Uterus (tissue), 4 donors: ENCODE measurements around the gene SMOC2. TPM values are rescaled to one million over a fixed set of nuclear protein-coding genes. Genes with fewer than 3 reads are reported as not detected.

Experiments
- DNase-seq, 2 donors: peaks; one replicate each; pipeline ENCODE4 v3.0.0-alpha.2; 2019 to 2020
- H3K27ac ChIP-seq, 2 donors: fragments of 200-600 bp; sonication (generic); 1 replicate in 1 of 2; 2 replicates in 1 of 2; pipeline ENCODE4 v1.5.1; 2016 to 2018
- H3K27me3 ChIP-seq, 2 donors: fragments of 200-600 bp; sonication (generic); one replicate each; pipeline ENCODE4 v1.5.1; 2018 to 2019; ENCODE audit warnings: control low read depth in 1 of 2
- H3K36me3 ChIP-seq, 2 donors: fragments of 200-600 bp; sonication (generic); one replicate each; pipeline ENCODE4 v1.5.1; 2019; ENCODE audit warnings: control low read depth in 1 of 2
- H3K4me1 ChIP-seq, 2 donors: fragments of 200-600 bp; sonication (generic); one replicate each; pipeline ENCODE4 v1.5.1; 2018 to 2019; ENCODE audit warnings: control low read depth in 1 of 2
- H3K4me3 ChIP-seq, 2 donors: fragments of 200-600 bp; sonication (generic); 1 replicate in 1 of 2; 2 replicates in 1 of 2; pipeline ENCODE4 v1.5.1; 2018 to 2019; ENCODE audit warnings: mild to moderate bottlenecking in 1 of 2
- H3K9me3 ChIP-seq, 2 donors: fragments of 200-600 bp; sonication (generic); one replicate each; pipeline ENCODE4 v1.5.1; 2019; ENCODE audit warnings: control low read depth in 1 of 2
- POLR2A ChIP-seq, 2 donors: fragments of 450-650 bp; IDR thresholded peaks; one replicate each; pipeline ENCODE4 v1.6.1; 2016; ENCODE audit warnings: antibody characterized with exemption in 2 of 2, mild to moderate bottlenecking in 1 of 2, moderate library complexity in 1 of 2
- intact Hi-C: fragments of 100-400 bp; cut with DNase I; formaldehyde crosslinking; loops from one replicate; pipeline ENCODE4 v1.15.1; 2023; ENCODE audit warnings: low total_unique reads
- total RNA-seq, 4 donors: library from RNA; depleted of rRNA in 3 of 4; stranded (reverse); fragments of >200 nt in 3 of 4; gene quantifications; one replicate each; pipeline versions ENCODE4 v1.1.0 to v1.2.4, GENCODE V29; 2014 to 2023
- TF ChIP-seq, protein P1 (sequence below), 4 experiments: fragments of 200-600 bp in 2 of 4; fragments of 450-650 bp in 2 of 4; sonication (generic) in 2 of 4; IDR thresholded peaks; one replicate each; pipeline ENCODE4 v1.5.1; 2016 to 2019; ENCODE audit warnings: antibody characterized with exemption in 4 of 4, mild to moderate bottlenecking in 2 of 4, moderate library complexity in 1 of 4
- donor health status: DM: yes; HTN: yes; CAD: no.

Gene SMOC2
- total RNA-seq, 4 donors from 2014 or later: 98.2 to 139 (median 121) TPM

- intact Hi-C loops: no loop called here
- no peak for TF ChIP-seq POLR2A (IDR thresholded peaks at IDR 0.05)
- TF ChIP-seq, protein P1, sequence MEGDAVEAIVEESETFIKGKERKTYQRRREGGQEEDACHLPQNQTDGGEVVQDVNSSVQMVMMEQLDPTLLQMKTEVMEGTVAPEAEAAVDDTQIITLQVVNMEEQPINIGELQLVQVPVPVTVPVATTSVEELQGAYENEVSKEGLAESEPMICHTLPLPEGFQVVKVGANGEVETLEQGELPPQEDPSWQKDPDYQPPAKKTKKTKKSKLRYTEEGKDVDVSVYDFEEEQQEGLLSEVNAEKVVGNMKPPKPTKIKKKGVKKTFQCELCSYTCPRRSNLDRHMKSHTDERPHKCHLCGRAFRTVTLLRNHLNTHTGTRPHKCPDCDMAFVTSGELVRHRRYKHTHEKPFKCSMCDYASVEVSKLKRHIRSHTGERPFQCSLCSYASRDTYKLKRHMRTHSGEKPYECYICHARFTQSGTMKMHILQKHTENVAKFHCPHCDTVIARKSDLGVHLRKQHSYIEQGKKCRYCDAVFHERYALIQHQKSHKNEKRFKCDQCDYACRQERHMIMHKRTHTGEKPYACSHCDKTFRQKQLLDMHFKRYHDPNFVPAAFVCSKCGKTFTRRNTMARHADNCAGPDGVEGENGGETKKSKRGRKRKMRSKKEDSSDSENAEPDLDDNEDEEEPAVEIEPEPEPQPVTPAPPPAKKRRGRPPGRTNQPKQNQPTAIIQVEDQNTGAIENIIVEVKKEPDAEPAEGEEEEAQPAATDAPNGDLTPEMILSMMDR (IDR thresholded peaks at IDR 0.05): no peak
- H3K4me1 ChIP-seq: no peaks in the 10 kb centered on the region
- H3K9me3 ChIP-seq: no peaks in the 10 kb centered on the region
- H3K27me3 ChIP-seq: no peaks in the 10 kb centered on the region
- DNase-seq: no peak
- no peak overlapping the region for H3K27ac ChIP-seq
- no peak overlapping the region for H3K4me3 ChIP-seq
- no peaks in the 10 kb centered on the region for H3K36me3 ChIP-seq
These were observed 265.6 kb downstream of the SMOC2 start for GRCh38 chr6:168706471-168707177.

GRCh38 chr6:168708526-168708925, 267.5 kb downstream of the SMOC2 start:
- TF ChIP-seq POLR2A (IDR thresholded peaks at IDR 0.05): no peak
- TF ChIP-seq, protein P1 (IDR thresholded peaks at IDR 0.05): no peak
- H3K9me3 ChIP-seq: no peaks in the 10 kb centered on the region
- intact Hi-C loops: no loop called here

GRCh38 chr6:168708984-168709383, 268.0 kb downstream of the SMOC2 start:
- Histone ChIP-seq H3K27me3 (no peaks in the 10 kb centered on the region), H3K36me3 (no peaks in the 10 kb centered on the region), H3K4me1 (no peaks in the 10 kb centered on the region), H3K27ac (no peak overlapping the region), H3K9me3 (no peaks in the 10 kb centered on the region), H3K4me3 (no peak overlapping the region)
- DNase-seq: no peak
- intact Hi-C loops: no loop called here
- TF ChIP-seq, protein P1 (IDR thresholded peaks at IDR 0.05): no peak
- no peak for TF ChIP-seq POLR2A (IDR thresholded peaks at IDR 0.05)

More at GRCh38 chr6:168708526-168708925, 267.5 kb downstream of the SMOC2 start:
- Histone ChIP-seq H3K36me3 (no peaks in the 10 kb centered on the region), H3K27me3 (no peaks in the 10 kb centered on the region), H3K27ac (no peak overlapping the region), H3K4me3 (no peak overlapping the region), H3K4me1 (no peaks in the 10 kb centered on the region)
- DNase-seq: no peak

GRCh38 chr6:168709390-168709789, 268.4 kb downstream of the SMOC2 start:
- Histone ChIP-seq H3K4me3 (no peak overlapping the region), H3K27me3 (no peaks in the 10 kb centered on the region), H3K27ac (no peak overlapping the region), H3K4me1 (no peaks in the 10 kb centered on the region), H3K36me3 (no peaks in the 10 kb centered on the region), H3K9me3 (no peaks in the 10 kb centered on the region)
- TF ChIP-seq, protein P1 (IDR thresholded peaks at IDR 0.05): no peak
- no peak for TF ChIP-seq POLR2A (IDR thresholded peaks at IDR 0.05)
- no peak for DNase-seq
- intact Hi-C loops: no loop called here

DNA sequence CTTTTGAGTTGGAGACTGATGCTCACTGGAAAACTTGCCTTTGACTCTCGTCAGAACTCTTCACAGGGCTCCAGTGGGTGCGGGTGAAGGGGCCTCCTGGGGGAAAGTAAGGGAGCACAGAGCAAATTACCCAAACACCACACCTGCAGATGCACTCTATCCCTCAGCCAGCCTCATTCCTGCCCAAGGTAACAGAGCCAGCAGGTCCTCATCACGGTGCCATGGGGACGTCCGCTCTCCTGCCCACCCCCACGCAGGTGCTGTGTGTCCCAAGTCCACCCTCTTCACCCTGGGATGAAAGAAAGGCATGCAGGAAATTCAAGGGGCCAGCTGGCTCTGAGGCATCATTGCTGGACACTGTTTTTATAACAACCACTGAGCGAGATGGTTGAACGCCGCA, 269.0 kb downstream of the SMOC2 start:
- H3K4me1 ChIP-seq: no peaks in the 10 kb centered on the region
- intact Hi-C loops: no loop called here
- no peaks in the 10 kb centered on the region for H3K9me3 ChIP-seq
- TF ChIP-seq POLR2A (IDR thresholded peaks at IDR 0.05): no peak
- TF ChIP-seq, protein P1 (IDR thresholded peaks at IDR 0.05): no peak
- DNase-seq: no peak
- H3K27ac ChIP-seq: no peak overlapping the region
- no peaks in the 10 kb centered on the region for H3K27me3 ChIP-seq
- H3K4me3 ChIP-seq: no peak overlapping the region
- H3K36me3 ChIP-seq: no peaks in the 10 kb centered on the region
